Heart right ventricle (tissue), 16 donors: ENCODE data around the gene CDC42EP5. TPM values are rescaled to one million over a fixed set of nuclear protein-coding genes. Genes with fewer than 3 reads are reported as not detected.

Source experiments
- ATAC-seq, 8 donors: fragments of 200-7000 bp; cut with Tn5 transposase; one replicate each; pipeline ENCODE4 v1.9.1; 2020; ENCODE audit warnings: mild to moderate bottlenecking in 8 of 8, moderate library complexity in 8 of 8, moderate number of reproducible peaks in 1 of 8
- DNase-seq, 2 donors: peaks; one replicate each; pipeline ENCODE4 v3.0.0-alpha.2; 2020
- H3K27ac ChIP-seq, 10 donors: fragments of 200-600 bp; sonication (generic) in 2 of 10; one replicate each; pipeline versions ENCODE4 v1.5.0 to v1.8.0; 2020 to 2022; ENCODE audit warnings: mild to moderate bottlenecking in 3 of 10
- H3K27me3 ChIP-seq, 7 donors: fragments of 200-600 bp; one replicate each; pipeline ENCODE4 v1.8.0; 2021 to 2022; ENCODE audit warnings: mild to moderate bottlenecking in 2 of 7
- H3K36me3 ChIP-seq, 9 donors: fragments of 200-600 bp; sonication (generic) in 1 of 9; one replicate each; pipeline versions ENCODE4 v1.5.0 to v1.8.0; 2020 to 2022; ENCODE audit warnings: mild to moderate bottlenecking in 2 of 9
- H3K4me1 ChIP-seq, 9 donors: fragments of 200-600 bp; sonication (generic) in 1 of 9; one replicate each; pipeline versions ENCODE4 v1.5.0 to v1.8.0; 2020 to 2022; ENCODE audit warnings: mild to moderate bottlenecking in 4 of 9
- H3K4me3 ChIP-seq, 10 donors: fragments of 200-600 bp; sonication (generic) in 2 of 10; one replicate each; pipeline versions ENCODE4 v1.5.0 to v1.8.0; 2020 to 2022; ENCODE audit warnings: mild to moderate bottlenecking in 7 of 10, moderate library complexity in 2 of 10
- H3K9me3 ChIP-seq, 11 donors: fragments of 200-600 bp in 10 of 11; sonication (generic) in 2 of 11; one replicate each; pipeline versions ENCODE4 v1.5.0 to v1.8.0; 2013 to 2022; ENCODE audit warnings: mild to moderate bottlenecking in 2 of 11, control low read depth in 1 of 11, moderate library complexity in 1 of 11
- CTCF ChIP-seq, 9 donors: fragments of 200-600 bp; sonication (generic) in 2 of 9; IDR thresholded peaks; one replicate each; pipeline versions ENCODE4 v1.5.0 to v1.8.0; 2021 to 2022; ENCODE audit warnings: antibody characterized with exemption in 9 of 9, mild to moderate bottlenecking in 5 of 9, moderate library complexity in 1 of 9
- WGBS, 2 donors: extraction: QIAGEN DNeasy Blood & Tissue Kit; methylation state at CpG; one replicate each; pipeline ENCODE4 v1.1.7; 2013; ENCODE audit warnings: inconsistent platforms in 1 of 2; 5-methylcytosine and 5-hydroxymethylcytosine counted together
- intact Hi-C, 10 donors: fragments of 100-400 bp; cut with DNase I; formaldehyde crosslinking; loops; one replicate each; pipeline versions ENCODE4 v1.11.1 to v1.14.2; 2022
- polyA plus RNA-seq, 2 donors: library from polyadenylated mRNA; stranded (reverse); fragments of 200-250 nt; gene quantifications; one replicate each; pipeline ENCODE4 v1.2.3, GENCODE V29; 2013
- total RNA-seq, 10 donors: library from RNA; stranded (reverse); fragmentation: NEBNext Ultra II Directional in 3 of 10; extraction: Animal tissue kit (Norgen Biotek cat#: 25700) in 3 of 10; gene quantifications; one replicate each; pipeline versions ENCODE4 v1.2.1 to v1.2.4, GENCODE V29; 2021 to 2023
- donor health status: Arrhythmogenic right ventricular cardiomyopathy.
- donor health status: ischemic (EF 13 %, LVEDD 7.1; RV severe dilation, severe dysfunction).
- donor health status: healthy with polysubstance abuse.
- donor health status: DM: no; HTN: yes; CAD: no.
- donor health status: DM: no; HTN: no; CAD: no.
- donor health status: ischemic (EF 25% LVEDD 6.9; RV normal size, moderate dysfunction).
- donor health status: ischemic (EF 25% LVEDD 5.7; RV mildly dilated, moderate dysfunction).
- donor health status: healthy.
- donor health status: DM: yes; HTN: yes; CAD: no.
- donor health status: Ischemic cardiomyopathy.
- donor health status: ischemic (EF 35%, LVEDD 5.7; RV mildly dilated, moderate dysfunction).
- donor health status: nonischemic (EF 11% LVEDD 7.7; RV severe dilation, severe dysfunction).
- donor health status: DM: yes; HTN: yes; CAD: no.
- donor health status: PGD.
- donor health status: ischemic (EF 29% LVEDD 5.4; RV normal size, mild dysfunction).
- donor health status: nonischemic (EF 23%, LVEDD 6.1; RV moderate dilation, normal function).

Gene CDC42EP5
- total and polyA plus RNA-seq, 12 donors, result 5.3 to 22.8 (median 10.9) TPM

GRCh38 chr19:54465426-54466109, 7.5 kb downstream of the CDC42EP5 start:
- no peak overlapping the region for H3K4me3 ChIP-seq
- H3K4me1 ChIP-seq, result peaks cover 11 to 58% (median 50%) of the 10 kb centered on the region in 9 donors
- H3K27me3 ChIP-seq, result peaks cover 0 to 44% (median 15%) of the 10 kb centered on the region in 7 donors
- ATAC-seq (no peak), DNase-seq (no peak)
- no peaks in the 10 kb centered on the region for H3K9me3 ChIP-seq
- intact Hi-C loops, result no loop called here
- TF ChIP-seq CTCF (IDR thresholded peaks at IDR 0.05), result no peak
- WGBS, 2 donors, result 74 to 78% methylated on average over 49 of the region's 49 CpGs
- peak overlapping the region in 1 of 10 donors; percentile 21 for H3K27ac ChIP-seq
- H3K36me3 ChIP-seq, result peaks cover 0 to 25% (median 16%) of the 10 kb centered on the region in 9 donors

- intact Hi-C loops, result no loop called here
- Histone ChIP-seq H3K27ac (peak overlapping the region; percentile 72 to 100 (median 98)), H3K9me3 (no peaks in the 10 kb centered on the region), H3K4me3 (peak overlapping the region; percentile 45 to 75 (median 68)), H3K4me1 (peaks cover 11 to 58% (median 45%) of the 10 kb centered on the region in 9 donors), H3K27me3 (peaks cover 0 to 37% (median 8%) of the 10 kb centered on the region in 7 donors), H3K36me3 (peaks cover 0 to 32% (median 24%) of the 10 kb centered on the region in 9 donors)
- peak in 1 of 9 donors; percentile 24 for TF ChIP-seq CTCF (IDR thresholded peaks at IDR 0.05)
- ATAC-seq (peak; percentile 70 to 86 (median 81)), DNase-seq (peak; percentile 88 to 91)
- 16 to 33% methylated on average over 76 to 87 of the region's 87 CpGs for WGBS, 2 donors
These were observed 8.3 kb downstream of the CDC42EP5 start for GRCh38 chr19:54464630-54465425.

- 2% methylated on average over 26 of the region's 26 CpGs for WGBS, 2 donors
- intact Hi-C loops, result no loop called here
- Histone ChIP-seq H3K9me3 (no peaks in the 10 kb centered on the region), H3K27me3 (peaks cover 0 to 30% (median 3%) of the 10 kb centered on the region in 7 donors), H3K4me3 (peak overlapping the region; percentile 45 to 75 (median 68)), H3K36me3 (peaks cover 0 to 39% (median 31%) of the 10 kb centered on the region in 9 donors), H3K27ac (peak overlapping the region; percentile 72 to 100 (median 98)), H3K4me1 (peaks cover 11 to 58% (median 44%) of the 10 kb centered on the region in 9 donors)
- peak; percentile 6 to 60 (median 52) for ATAC-seq
- DNase-seq, result peak; percentile 68 to 84
- no peak for TF ChIP-seq CTCF (IDR thresholded peaks at IDR 0.05)
These were observed 9.0 kb downstream of the CDC42EP5 start for GRCh38 chr19:54464044-54464629.

- peak within 1 kb of the TSS; percentile 96 to 100 (median 98) for H3K27ac ChIP-seq
- peaks cover 0 to 25% (median 0%) of the 10 kb centered on the region in 7 donors for H3K27me3 ChIP-seq
- intact Hi-C loops, result loop anchor here in 3 of 10 donors (1.0 to 2.0 kb wide), 2 partner anchors 14 to 15 kb away; partner anchors contain the start of gene LENG8 (in 3 of the 3)
- ATAC-seq, result peak; percentile 72 to 89 (median 82)
- 0 to 1% methylated on average over 30 to 41 of the region's 41 CpGs for WGBS, 2 donors
- DNase-seq, result peak; percentile 95 to 99
- TF ChIP-seq CTCF (IDR thresholded peaks at IDR 0.05), result no peak
- peaks cover 0 to 44% (median 36%) of the 10 kb centered on the region in 9 donors for H3K36me3 ChIP-seq
- no peaks in the 10 kb centered on the region for H3K9me3 ChIP-seq
- peak within 1 kb of the TSS; percentile 45 to 75 (median 68) for H3K4me3 ChIP-seq
- peaks cover 11 to 54% (median 45%) of the 10 kb centered on the region in 9 donors for H3K4me1 ChIP-seq
These were observed 9.5 kb downstream of the CDC42EP5 start, which contains the start of gene LENG9 for GRCh38 chr19:54463531-54464043. LENG9 (minus strand) TSS chr19:54463778; CDS start chr19:54463526, 252 bp downstream.
